ENCODE measurements around the gene BMP3.
A peak's percentile ranks its signal among the peaks of the same experiment; 100 is the strongest.

Gene BMP3

GRCh38 chr4:81042578-81043365, 12.3 kb downstream of the BMP3 start:
- no peak for DNase-seq

GRCh38 chr4:81049330-81049729, 18.8 kb downstream of the BMP3 start:
- no peak for DNase-seq

- no peak for DNase-seq
These were observed 19.4 kb downstream of the BMP3 start for GRCh38 chr4:81049907-81050306.

- DNase-seq: no peak
These were observed 21.9 kb downstream of the BMP3 start for GRCh38 chr4:81052119-81053068.

- no peak for DNase-seq
These were observed 28.1 kb downstream of the BMP3 start for GRCh38 chr4:81058621-81059020.

GRCh38 chr4:81060587-81061343, 30.3 kb downstream of the BMP3 start:
- DNase-seq: no peak

GRCh38 chr4:81061344-81061730, 30.8 kb downstream of the BMP3 start:
- no peak for DNase-seq

GRCh38 chr4:81062001-81062400, 31.5 kb downstream of the BMP3 start:
- no peak for DNase-seq

GRCh38 chr4:81065446-81065845, 34.9 kb downstream of the BMP3 start:
- no peak for DNase-seq

GRCh38 chr4:81069706-81070331, 39.3 kb downstream of the BMP3 start:
- peak; percentile 10 for DNase-seq

GRCh38 chr4:81071013-81071412, 40.5 kb downstream of the BMP3 start:
- no peak for DNase-seq

GRCh38 chr4:81081156-81081555, 50.6 kb downstream of the BMP3 start:
- no peak for DNase-seq

GRCh38 chr4:81084029-81084428, 53.5 kb downstream of the BMP3 start:
- no peak for DNase-seq

- DNase-seq: no peak
These were observed 54.1 kb downstream of the BMP3 start for GRCh38 chr4:81084634-81085033.

- no peak for DNase-seq
These were observed 54.8 kb downstream of the BMP3 start for GRCh38 chr4:81085291-81085690.

- DNase-seq: no peak
These were observed 55.5 kb downstream of the BMP3 start for GRCh38 chr4:81085979-81086378.

GRCh38 chr4:81093720-81094401, 63.4 kb downstream of the BMP3 start:
- no peak for DNase-seq

- DNase-seq: no peak
These were observed 64.9 kb downstream of the BMP3 start for GRCh38 chr4:81095389-81095788.

GRCh38 chr4:81096566-81096965, 66.1 kb downstream of the BMP3 start:
- DNase-seq: no peak

- no peak for DNase-seq
These were observed 71.6 kb downstream of the BMP3 start for GRCh38 chr4:81102107-81102506.

- DNase-seq: no peak
These were observed 75.6 kb downstream of the BMP3 start for GRCh38 chr4:81106150-81106549.
